ENCODE measurements around the gene HOXB1.
"Not testable (repeated sequence)": the region's sequence is repeated elsewhere in the genome, so short reads cannot be mapped to it uniquely, and the experiment has no call there.

The HOXB1 gene

DNA sequence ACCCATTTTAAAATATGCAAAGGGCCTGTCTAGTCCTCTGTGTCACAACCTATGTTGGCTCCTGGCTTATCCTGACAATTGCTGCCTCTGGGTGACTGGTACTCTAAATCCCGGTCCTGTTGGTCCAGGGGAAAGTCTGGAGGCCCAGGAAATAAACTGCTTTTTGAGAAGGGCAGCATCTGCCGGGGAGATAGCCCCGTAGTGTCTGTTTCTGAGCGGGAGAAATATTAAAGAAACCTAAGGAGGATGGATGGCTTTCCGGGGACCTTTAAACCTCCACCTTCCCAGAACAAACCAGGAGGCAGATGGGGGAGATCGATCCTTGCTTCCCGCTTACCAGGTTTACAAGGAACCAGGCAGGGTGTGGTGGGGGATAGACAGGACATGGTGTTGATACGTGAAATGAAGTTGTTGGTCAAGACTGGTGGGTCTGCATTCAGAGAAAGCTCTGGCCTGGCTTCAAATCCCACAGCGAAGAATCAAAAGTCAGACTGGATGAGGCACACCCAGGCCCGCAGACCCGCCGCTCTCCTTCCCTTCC lies 10.3 kb upstream of the HOXB1 start:
- TF ChIP-seq, protein P1, sequence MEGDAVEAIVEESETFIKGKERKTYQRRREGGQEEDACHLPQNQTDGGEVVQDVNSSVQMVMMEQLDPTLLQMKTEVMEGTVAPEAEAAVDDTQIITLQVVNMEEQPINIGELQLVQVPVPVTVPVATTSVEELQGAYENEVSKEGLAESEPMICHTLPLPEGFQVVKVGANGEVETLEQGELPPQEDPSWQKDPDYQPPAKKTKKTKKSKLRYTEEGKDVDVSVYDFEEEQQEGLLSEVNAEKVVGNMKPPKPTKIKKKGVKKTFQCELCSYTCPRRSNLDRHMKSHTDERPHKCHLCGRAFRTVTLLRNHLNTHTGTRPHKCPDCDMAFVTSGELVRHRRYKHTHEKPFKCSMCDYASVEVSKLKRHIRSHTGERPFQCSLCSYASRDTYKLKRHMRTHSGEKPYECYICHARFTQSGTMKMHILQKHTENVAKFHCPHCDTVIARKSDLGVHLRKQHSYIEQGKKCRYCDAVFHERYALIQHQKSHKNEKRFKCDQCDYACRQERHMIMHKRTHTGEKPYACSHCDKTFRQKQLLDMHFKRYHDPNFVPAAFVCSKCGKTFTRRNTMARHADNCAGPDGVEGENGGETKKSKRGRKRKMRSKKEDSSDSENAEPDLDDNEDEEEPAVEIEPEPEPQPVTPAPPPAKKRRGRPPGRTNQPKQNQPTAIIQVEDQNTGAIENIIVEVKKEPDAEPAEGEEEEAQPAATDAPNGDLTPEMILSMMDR (IDR thresholded peaks at IDR 0.05; ENCODE audit: insufficient read depth, low read depth, low read length, missing control alignments), result no peak
- no peak for DNase-seq (ENCODE audit: low read depth)
- peak overlapping the region; percentile 32 for H3K4me3 ChIP-seq (ENCODE audit: low read length)

DNA sequence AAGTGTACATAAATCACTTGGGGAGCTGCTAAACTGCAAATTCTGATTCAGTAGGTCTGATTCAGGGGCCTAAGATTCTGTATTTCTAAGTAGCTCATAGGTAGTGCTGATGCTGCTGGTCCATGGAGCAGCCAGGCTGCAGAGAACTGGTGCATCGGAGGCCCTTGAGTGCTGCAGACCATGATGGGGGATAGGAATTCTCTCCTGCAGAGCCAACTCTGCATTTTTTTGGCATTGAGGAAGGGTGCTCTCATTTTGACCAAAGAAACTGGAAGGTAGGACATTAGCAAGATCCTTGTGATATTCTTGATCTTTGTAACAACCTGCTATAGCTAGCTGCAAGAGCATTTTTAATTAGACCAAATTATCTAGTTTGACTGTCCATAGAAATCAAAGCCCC lies 9.4 kb upstream of the HOXB1 start:
- TF ChIP-seq, protein P1 (IDR thresholded peaks at IDR 0.05; ENCODE audit: insufficient read depth, low read depth, low read length, missing control alignments), result no peak
- no peak overlapping the region for H3K4me3 ChIP-seq (ENCODE audit: low read length)
- no peak for DNase-seq (ENCODE audit: low read depth)

DNA sequence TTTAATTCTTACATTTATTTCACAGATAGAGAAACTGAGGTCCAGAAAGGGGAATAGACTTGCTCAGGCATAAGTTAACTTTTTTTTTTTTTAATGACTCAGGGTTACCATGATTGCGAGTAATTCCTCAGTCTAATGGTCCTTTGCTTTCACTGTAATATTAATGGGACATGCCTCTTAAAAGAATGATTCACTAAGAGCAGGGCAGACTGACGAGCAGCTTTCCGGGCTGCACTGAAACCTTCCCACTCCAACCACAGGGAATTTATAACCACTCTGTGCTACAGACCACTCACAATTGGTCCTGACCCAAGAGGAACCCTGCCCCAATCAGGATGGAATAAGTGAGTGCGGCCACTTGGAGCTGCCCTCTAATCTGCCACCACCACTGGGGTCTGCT lies 8.4 kb upstream of the HOXB1 start:
- TF ChIP-seq, protein P1 (IDR thresholded peaks at IDR 0.05; ENCODE audit: insufficient read depth, low read depth, low read length, missing control alignments), result no peak
- DNase-seq (ENCODE audit: low read depth), result peak; percentile 56

DNA sequence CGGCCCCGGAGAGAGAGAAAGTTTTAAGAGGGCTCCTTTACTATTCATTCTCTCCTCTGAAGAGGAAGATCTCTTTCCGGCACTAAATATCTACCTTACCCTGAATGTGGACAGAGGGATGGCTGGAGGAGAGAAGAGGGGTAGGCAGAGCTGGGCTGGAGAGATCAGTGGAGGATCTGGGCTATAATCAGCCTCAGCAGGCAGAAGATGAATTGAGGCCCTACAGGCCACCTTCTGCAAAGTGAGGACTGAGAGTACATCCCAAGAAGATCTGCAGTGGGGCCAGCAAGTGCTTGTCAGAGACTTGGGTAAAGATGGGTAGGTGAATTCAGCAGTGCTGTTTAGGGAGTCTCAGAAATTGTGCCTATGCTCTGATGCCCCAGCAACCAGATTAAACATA lies 6.5 kb upstream of the HOXB1 start:
- no peak for DNase-seq (ENCODE audit: low read depth)
- TF ChIP-seq, protein P1 (IDR thresholded peaks at IDR 0.05; ENCODE audit: insufficient read depth, low read depth, low read length, missing control alignments), result no peak
- H3K4me3 ChIP-seq (ENCODE audit: low read length), result no peak overlapping the region

More for the DNA sequence above, 8.4 kb upstream of the HOXB1 start:
- H3K4me3 ChIP-seq (ENCODE audit: low read length), result no peak overlapping the region

DNA sequence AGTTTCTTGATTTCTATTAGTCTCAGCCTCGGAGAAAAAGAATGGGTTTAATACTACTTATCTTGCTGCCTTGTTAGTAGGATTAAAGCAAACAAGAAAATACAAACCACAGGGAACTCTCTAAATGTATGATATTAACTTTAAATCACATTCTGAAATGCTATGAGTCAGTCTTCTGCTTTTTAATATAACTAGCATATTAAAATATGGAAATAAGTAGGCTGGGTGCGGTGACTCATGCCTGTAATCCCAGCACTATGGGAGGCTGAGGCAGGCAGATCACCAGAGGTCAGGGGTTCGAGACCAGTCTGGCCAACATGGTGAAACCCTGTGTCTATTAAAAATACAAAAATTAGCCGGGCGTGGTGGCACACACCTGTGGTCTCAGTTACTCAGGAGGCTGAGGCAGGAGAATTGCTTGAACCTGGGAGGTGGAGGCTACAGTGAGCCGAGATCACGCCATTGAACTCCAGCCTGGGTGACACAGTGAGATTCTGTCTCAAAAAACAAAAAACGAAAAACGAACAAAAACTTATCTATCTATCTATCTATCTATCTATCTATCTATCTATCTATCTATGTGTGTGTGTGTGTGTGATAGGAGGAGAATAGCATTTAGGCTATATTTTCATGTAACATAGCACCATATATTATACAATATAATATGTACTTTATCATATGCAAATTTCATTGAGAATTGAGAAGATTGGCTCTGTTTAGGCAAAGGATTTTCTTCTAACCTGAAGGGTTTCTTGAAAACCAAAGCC lies 5.2 kb upstream of the HOXB1 start:
- DNase-seq (ENCODE audit: low read depth); H3K4me3 ChIP-seq (ENCODE audit: low read length): not testable (repeated sequence)

- TF ChIP-seq, protein P1 (IDR thresholded peaks at IDR 0.05; ENCODE audit: insufficient read depth, low read depth, low read length, missing control alignments), result no peak
- DNase-seq (ENCODE audit: low read depth), result no peak
- no peak overlapping the region for H3K4me3 ChIP-seq (ENCODE audit: low read length)
Measured at GRCh38 chr17:48532261-48532660, 1.4 kb upstream of the HOXB1 start.

DNA sequence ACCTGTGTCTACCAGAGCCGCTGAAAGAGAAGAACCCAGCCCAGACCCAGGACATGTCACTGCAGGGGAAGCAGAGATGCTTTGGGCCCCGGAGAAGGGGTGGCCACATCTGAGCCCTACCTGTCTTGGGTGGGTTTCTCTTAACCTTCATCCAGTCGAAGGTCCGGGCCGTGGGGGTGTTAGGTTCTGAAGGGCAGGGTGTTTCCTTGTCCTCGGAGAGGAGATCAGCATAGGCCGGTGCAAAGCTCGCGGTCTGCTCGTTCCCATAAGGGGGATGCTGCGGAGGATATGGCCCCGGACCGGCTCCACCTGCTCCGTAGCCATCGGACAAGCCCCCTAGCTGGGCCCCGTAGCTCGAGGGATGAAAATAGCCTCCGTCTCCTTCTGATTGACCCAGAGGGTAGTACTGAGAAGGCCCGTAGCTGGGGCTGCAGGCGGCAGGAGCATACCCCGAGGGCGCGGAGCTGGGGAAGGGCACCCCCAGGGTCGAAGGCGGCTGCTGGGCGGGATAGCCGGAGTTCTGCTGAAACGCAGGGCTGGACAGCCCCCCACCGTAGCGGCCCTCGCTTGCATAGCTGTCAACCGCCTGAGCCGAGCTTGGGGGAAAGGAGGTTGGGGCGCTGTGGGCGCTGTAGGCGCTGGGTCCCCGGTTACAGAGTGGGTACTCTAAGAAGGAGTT lies 464 bp downstream of the HOXB1 start:
- DNase-seq (ENCODE audit: low read depth), result no peak
- TF ChIP-seq, protein P1 (IDR thresholded peaks at IDR 0.05; ENCODE audit: insufficient read depth, low read depth, low read length, missing control alignments), result no peak
- H3K4me3 ChIP-seq (ENCODE audit: low read length), result no peak overlapping the region
